Activated T-cell treated with anti-CD3 and anti-CD28 coated beads for 1 hour (primary cell): ENCODE results near the gene GPC5.
"Not testable (repeated sequence)": the region's sequence is repeated elsewhere in the genome, so short reads cannot be mapped to it uniquely, and the experiment has no call there.

Experiments
- DNase-seq: peaks from one replicate; pipeline ENCODE4 v3.0.0-alpha.2; 2020; ENCODE audit warnings: low read depth

Gene GPC5

GRCh38 chr13:92843549-92843948, 1445.1 kb downstream of the GPC5 start:
- no peak for DNase-seq

- no peak for DNase-seq
Observed at GRCh38 chr13:92849381-92849780, 1451.0 kb downstream of the GPC5 start.

GRCh38 chr13:92864584-92865284, 1466.3 kb downstream of the GPC5 start:
- DNase-seq: no peak

GRCh38 chr13:92873029-92873428, 1474.6 kb downstream of the GPC5 start:
- no peak for DNase-seq

- DNase-seq: no peak
Observed at GRCh38 chr13:92886535-92887077, 1488.2 kb downstream of the GPC5 start.

- no peak for DNase-seq
Observed at GRCh38 chr13:92894447-92894846, 1496.0 kb downstream of the GPC5 start.

- DNase-seq: no peak
Observed at GRCh38 chr13:92896842-92897241, 1498.4 kb downstream of the GPC5 start.

GRCh38 chr13:92898946-92899345, 1500.5 kb downstream of the GPC5 start:
- DNase-seq: not testable (repeated sequence)

GRCh38 chr13:92900446-92900845, 1502.0 kb downstream of the GPC5 start:
- DNase-seq: no peak

GRCh38 chr13:92901739-92902138, 1503.3 kb downstream of the GPC5 start:
- DNase-seq: no peak

- no peak for DNase-seq
Observed at GRCh38 chr13:92912629-92913028, 1514.2 kb downstream of the GPC5 start.

GRCh38 chr13:92913840-92914239, 1515.4 kb downstream of the GPC5 start:
- DNase-seq: no peak
